HG03378 (cell line): Measurements from ENCODE around the gene UCN2.

Experiments used
- ATAC-seq: cut with Tn5 transposase; IDR thresholded peaks from one replicate; pipeline ENCODE4 v1.9.1; 2021; ENCODE audit warnings: mild to moderate bottlenecking, moderate library complexity; ENCODE audit not compliant: unreplicated experiment

UCN2 gene

DNA sequence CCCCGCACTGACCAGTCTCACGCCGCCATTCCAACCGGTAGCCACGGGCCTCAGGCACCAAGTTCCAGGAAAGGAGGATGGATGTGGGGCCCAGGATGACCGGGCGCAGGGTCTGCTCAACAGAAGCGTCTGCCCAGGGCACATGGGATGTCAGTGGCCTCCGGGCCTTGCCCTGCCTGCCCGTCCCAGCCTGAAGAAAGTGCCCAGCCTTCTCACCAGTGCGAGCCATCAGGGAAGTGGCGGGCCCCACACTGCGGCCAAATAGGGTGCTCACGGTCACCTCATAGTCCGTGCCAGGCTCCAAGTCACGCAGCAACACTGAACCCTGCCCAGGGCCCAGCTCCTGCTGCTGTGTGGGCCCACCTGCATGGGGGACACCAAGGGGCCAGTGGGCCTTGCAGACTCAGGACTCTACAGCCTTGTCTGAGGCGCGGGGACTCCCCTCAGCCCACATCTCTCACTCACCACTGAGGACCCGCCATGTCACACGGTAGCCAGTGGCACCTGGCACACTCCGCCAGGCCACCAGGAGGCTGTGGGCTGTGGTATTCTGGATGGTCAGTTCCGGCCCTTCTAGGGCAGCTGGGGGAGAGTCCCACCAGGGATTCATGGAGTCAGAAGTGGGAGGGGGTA lies 28.4 kb upstream of the UCN2 start:
- ATAC-seq: no peak

DNA sequence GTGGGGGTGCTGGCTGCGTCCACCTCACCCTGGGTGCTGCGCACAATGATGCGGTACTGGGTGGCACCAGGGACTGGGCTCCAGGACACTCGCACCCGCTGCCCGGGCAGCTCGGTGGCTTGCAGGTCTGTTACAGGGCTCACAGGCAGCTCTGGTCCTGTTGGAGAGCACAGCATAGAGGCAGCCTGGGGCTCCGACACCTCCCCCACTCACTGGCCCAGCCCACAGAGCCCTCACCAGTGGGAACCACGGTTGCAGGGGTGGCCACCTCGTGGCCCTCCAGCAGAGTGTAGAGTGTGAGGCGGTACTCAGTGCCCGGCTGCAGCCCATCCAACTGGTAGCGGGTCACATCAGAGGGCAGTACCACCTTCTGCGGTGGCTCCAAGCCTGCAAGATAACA lies 27.9 kb upstream of the UCN2 start:
- no peak for ATAC-seq

DNA sequence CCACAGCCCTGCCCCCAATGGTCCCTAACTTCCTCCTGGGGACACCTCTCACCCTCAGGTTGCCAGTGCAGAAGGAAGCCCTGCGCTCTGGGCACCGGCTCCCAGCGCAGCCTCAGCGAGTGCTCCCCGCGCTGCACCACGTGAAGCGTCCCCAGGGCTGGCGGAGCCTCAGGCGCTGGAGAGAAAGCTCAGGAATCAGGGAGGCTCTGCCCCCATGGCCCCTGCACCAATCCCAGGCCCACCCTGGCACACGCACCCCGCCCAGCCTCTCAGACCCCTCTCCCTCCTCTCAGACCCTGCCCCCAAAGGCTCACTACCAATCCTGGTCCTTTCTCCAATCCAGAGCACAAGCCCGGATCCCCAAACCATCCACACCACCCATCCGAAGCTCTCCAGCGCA lies 24.6 kb upstream of the UCN2 start:
- ATAC-seq: no peak

DNA sequence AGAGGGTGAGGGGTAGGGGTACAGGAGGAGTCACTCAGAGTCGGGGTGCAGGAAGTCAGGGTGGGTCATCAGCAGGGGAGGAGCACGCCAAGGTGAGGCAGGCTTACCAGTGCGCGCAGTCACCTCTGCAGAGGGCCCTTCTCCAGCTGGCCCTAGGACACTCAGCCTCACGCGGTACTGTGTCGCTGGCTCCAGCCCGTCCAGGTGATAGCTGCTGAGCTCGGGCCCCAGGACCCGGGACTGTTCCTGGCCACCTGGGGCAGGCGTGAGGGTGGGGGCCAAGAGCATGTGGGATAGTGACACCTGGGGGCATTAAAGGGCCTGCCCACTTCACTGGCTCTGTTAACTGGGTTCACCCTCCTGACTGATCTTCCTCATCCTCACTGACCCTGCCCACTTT lies 24.1 kb upstream of the UCN2 start:
- ATAC-seq: no peak

DNA sequence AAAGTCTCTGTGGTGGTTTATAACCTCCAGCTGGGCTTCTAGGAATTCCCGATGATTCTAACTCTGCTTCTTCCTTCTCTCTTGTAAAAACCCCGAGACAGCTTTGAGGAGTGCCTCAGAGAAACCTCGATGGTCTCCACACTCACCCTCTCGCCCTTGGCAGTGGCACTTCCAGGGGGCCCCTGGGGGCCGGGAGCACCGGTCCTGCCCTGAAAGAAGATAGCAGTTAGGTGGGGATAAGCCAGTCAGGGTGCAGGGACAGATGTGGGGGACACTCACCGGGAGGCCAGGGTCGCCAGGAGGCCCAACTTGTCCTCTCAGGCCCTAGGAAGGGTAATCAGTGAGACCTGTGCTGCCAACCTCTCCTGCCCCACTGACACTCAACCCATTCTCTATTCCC lies 21.8 kb upstream of the UCN2 start:
- no peak for ATAC-seq

DNA sequence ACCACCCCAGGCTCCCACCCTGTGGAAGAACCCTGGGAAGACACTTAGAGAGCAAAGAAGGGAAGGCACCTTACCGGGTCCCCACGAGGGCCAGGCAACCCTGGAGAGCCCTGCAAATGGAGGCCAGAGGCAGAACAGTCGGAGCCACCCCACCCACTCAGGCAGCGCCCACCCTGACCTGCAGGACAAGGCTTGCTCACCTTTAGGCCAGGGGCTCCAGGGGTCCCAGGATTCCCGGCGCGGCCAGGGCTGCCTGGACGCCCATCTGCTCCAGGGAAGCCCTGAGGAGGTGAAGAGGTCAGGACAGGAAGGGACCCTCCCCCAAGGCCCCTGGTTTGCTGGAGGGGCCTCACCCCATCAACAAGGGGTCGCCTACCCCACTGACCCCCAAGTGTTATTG lies 21.3 kb upstream of the UCN2 start:
- no peak for ATAC-seq

DNA sequence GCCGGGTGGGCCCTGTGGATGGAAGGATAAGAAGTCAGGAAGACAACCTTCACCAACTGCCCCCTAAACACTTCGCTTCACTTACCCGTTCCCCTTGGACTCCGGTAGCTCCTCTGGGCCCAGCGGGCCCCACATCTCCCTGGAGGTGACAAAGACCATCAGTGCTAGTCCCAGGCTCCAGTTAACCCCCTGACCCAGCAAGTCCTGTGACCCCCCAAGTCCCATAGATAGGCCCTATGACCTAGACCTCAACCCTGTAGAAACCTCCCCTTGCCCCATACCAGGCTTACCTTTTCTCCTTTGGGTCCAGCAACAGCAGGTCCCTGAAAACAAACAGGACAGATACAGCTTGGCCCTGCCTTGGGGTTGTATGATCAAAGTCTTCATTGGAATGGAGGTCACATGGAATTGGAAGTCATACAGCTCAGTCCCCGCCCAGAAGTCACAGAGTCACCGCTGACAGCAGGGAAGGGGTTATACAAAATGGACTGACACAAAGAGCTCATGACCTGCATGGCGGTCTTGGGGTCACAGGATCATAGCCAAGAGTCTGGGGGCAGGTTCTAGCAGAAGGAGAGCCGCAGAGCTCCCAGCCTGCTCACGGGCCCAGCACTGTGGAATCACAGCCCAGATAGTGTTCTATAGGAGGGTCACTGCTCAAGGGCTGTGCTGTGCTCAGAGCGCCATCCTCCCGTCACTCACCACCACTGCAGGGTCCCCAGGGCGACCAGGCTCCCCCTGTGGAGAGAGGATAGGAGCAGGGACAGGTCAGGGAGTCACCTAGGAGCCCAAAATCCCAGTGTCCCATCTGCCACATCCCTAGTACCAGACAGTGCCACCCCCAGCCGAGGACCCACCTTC lies 18.3 kb upstream of the UCN2 start:
- ATAC-seq: no peak

DNA sequence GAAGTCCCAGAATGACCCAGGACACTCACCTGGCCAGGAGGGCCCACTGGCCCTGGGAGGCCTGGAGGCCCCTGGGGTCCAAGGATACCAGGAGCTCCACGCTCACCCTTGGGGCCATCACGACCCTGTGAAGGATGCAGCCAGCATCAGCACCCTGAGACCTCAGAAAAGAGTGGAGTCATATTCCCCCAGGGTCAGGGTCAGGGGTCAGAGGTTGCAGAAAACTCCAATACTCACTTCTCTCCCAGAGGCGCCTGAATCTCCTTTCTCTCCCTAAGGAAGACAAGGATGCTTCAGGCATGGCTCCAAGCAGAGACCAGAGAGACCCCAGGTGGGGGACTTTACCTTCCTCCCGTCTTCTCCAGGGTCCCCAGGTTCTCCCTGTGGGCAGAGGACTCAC lies 13.1 kb upstream of the UCN2 start:
- ATAC-seq: no peak

DNA sequence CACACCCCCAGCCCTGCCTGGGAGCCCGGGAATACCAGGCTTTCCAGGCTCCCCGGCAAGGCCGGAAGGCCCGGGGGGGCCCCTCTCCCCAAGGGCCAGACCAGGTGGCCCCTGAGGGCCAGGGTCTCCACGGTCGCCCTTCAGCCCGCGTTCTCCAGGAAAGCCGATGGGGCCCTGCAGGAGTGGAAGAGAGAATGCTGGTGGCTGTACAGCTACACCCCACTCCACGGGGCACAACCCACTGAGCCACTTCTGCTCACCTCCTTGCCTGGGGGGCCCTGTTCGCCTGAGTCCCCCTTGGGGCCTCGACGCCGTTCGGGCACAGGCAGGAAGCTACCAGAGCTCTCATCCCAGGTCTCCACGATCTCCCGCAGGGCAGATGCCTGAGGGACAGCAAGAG lies 11.8 kb upstream of the UCN2 start:
- no peak for ATAC-seq

DNA sequence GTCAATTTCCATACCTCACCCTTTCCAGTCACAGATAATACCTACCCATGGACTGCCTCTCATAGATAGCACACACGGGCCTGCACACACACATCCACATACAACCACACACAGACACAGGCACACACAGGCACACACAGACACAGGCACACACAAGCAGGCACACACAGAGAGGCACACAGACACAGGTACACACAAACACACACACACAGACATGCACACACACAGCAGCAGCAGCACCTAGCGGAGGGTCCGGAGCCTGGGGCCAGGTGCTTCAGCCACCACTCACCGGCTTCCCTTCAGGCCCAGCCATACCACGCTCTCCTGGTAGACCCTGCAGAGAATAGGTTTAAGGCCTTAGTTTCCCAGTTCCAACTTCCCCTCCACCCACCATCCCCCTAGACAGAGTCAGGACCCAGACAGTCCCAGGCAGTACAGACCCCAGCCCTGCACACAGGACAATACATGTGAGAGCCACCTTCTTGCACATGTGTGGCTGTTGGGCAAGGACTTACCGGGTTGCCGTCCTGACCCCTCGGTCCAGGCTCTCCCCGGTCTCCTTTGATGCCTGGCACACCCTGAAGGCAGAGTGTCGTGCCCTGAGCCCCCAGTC lies 10.5 kb upstream of the UCN2 start:
- no peak for ATAC-seq

DNA sequence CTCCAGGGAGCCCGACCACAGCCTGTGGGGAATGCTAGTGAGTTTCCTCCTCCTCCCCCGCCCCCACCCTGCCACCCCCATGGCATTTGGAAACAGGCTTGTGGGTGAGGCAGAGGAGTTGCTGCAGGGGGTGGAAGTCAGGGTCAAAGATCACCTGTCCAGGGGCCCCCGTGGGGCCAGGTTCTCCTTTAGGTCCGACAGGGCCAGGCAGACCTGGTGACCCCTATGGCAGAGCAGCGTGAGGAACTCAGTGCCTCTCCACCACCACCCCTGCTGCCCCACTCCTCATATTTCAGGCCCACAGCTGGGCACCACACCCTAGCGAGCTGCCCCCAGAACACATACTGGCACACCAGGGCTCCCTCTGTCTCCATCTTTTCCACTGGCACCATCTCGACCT lies 8.9 kb upstream of the UCN2 start:
- ATAC-seq: no peak

DNA sequence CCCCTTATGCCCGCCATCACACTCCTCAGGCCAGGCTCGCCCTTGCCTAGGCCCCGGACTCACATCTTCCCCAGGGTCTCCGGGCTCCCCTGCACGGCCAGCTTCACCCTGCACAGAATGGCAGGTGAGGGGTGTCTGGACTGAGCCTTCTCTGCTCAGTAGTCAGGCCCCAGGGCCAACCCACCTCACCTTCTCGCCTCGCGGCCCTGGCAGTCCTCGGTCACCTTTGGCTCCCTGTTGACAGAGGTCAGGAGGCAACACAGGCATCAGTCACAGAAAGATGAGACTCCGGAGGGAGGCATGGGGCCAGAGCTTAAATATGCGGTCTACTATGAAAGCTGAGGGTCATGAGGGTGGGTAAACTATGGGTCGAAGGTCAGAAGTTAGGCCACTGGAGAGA lies 8.4 kb upstream of the UCN2 start:
- ATAC-seq: no peak

DNA sequence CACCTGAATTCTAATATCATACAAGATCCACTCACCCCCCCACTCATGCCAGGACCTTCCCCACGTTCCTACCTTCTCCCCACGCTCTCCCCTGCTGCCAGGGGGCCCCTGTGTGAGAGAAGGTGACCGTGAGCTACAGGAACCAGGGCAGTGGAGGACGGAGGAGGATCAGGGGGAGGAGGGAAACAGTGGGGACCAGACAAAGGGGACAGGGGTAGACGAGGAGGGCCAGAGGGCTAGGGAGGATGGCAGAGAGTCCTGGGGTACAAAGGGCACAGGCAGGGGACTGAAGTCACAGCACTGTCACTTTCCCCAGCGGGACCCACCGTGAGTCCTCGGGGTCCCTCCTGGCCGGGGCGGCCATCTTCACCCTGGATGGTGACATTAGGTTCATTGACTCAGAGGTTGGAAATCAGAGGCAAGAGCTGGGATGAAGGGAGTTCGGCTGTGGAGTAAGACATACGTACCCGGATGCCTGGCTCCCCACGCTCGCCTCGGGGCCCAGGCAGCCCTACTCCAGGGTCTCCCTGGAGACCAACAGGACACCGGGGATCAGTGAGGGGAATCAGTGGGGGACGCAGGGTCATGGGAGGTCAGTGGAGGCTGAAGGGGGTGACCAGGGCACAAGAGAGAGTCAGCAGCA lies 6.3 kb upstream of the UCN2 start:
- ATAC-seq: no peak

DNA sequence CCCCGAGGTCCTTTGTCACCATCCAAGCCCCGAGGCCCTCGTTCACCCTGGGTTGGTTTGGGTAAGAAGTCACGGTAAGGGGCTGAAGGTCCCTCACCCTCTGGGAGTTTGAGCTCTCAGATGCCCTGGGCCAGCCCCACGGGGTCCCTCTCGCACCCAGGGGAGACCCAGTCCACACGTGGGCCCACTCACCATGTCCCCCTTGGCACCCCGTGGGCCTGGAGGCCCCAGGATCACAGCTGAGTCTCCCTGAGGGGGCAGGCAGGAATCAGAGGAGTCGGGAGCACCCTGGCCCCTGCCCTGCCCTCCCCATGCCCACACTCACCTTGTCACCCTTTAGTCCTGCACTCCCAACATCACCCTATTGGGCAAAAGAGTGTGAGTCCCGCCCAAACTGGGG lies 5.8 kb upstream of the UCN2 start:
- no peak for ATAC-seq

DNA sequence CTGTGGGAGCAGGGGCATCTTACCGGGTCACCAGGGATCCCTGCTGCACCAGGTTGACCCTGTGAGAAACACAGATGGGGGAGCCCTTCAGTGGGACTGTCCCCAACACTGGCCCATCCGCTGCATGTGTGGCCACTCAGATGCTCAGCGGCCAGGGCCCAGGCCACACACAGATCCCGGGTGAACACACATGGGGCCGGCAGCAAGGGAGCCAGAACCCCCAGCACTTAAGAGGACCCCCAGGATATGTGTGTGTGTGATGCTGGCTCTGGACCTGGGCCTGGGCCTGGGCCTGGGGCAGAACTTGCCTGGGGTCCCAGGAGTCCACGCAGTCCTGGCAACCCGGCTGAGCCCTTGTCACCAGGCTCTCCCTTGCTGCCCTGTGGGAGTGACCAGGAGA lies 4.9 kb upstream of the UCN2 start:
- ATAC-seq: no peak

DNA sequence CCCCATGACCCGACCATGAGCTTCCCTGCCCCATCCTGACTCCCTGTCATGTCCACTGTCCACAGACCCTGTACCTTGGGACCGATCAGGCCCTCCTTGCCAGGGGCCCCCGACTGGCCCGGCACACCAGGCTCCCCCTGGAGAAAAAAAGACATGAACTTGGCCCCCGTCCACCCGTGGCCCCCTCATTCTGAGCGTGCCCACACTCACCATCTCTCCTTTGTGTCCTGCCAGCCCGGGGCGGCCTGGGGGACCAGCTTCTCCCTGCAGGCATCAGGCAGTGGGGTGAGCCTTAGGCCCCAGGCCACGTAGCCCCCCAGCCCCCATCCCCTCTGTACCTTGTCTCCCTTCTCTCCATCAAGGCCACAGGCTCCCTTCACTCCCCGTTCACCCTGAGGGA lies 3.9 kb upstream of the UCN2 start:
- ATAC-seq: no peak

DNA sequence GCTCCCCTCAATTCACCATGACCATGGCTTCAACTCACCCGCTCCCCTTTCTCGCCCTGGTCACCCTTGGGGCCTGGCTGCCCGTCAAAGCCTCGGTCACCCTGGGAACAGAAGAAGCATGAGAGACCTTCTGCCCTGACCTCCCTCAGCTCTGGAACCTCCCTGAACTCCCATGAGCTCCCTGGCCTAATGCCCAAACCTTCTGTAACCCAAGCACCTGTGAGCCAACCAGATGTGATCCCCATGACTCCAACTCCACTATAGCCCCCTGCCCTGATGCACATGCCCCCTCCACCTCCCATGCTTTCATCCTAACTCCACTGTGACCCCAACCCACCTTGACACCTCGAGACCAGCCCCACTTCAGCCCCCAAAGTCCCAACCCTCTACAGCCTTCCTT lies 3.5 kb upstream of the UCN2 start:
- ATAC-seq: no peak

DNA sequence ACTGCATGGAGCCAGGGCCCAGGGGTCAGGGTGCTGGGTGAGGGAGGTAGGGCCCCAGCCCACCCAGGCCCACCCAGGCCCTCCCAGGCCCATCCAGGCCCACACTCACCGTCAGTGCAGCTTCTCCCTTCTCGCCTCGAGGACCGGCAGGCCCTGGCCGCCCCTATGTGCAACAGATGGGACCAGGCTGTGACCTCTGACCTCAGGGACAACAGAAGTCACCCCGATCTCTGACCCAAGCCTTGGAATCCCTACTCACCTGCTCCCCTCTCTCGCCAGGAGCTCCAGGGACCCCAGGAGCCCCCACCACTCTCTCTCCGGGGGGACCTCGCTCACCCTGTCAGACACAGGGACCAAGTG lies 2.8 kb upstream of the UCN2 start:
- no peak for ATAC-seq

DNA sequence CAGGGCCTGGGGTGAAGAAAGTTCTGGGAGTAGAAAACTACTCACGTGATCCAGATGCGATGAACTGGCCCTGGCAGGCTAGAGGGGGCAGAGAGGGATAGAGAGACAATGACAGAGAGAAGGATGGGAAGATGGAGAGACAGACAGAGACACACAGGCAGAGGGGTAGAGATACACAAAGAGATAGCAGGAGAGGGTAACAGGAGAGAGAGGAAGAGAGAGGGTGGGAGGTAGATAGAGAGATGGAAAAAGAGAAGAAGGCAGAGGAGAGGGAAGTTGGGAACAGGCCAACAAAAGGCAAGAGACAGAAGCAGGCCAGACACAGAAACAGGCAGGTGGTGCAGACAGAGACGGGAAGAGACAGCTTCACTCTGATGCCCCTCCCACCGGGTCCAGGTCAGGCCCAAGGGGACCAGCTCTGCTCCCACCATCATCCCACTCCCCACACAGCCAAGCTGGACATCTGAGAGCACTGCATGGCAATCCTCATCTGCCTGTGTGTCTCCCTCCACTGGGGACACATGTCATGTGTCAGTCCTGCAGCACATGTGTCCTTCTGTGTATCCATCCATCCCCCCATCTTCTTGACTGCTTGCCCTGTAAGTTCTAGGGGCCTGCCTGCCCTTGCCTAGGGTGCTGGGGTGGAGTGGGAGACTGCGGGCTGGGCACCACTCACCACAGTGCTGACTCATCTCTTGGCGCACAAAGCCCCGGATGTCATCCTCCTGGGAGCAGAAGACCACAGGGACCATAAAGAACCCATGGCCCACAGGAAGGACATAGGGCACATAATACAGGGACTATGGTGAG lies 2.2 kb upstream of the UCN2 start:
- no peak for ATAC-seq

DNA sequence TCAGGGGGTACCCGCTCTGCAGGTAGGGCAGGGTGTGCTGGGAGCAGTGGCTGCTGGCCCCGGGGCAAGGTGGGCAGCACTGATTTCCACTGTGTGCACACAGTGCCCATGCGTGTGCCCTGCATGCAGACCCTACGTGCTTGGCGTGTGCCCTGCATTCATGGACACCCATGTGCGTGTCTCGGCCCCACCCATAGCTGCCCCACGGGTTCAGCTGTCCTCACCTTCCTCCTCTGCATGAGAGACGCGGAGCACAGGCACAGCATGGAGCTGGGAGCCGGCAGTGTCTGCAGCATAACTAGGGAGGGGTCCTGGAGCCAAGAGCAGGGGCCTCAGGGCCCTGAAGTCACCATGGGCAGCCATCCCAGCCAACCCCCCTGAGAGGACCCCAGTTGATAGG lies 1.6 kb upstream of the UCN2 start:
- ATAC-seq: no peak

DNA sequence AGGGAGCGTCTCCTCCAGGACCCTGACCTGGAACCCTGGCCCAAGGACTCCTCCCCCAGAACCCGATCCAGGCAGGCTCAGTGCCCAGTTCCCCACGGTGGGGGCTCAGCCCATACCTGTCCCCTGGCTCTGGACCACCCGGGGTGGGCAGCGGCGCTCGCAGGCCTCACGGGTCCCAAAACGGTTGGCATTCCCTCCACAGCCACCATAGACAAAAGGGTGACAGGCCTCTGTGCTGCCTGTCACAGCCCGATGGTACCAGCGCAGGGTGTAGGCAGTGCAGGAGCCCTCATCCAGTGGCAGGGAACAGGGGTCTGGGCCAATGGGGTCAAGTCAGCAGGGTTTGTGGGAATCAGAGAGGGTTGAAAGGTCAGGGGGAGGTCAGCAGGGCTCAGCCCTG lies 1.1 kb upstream of the UCN2 start:
- ATAC-seq: no peak
